Fibroblast of the aortic adventitia (primary cell): ENCODE results near the gene SLN. TPM values are rescaled to one million over a fixed set of nuclear protein-coding genes. Genes with fewer than 3 reads are reported as not detected.

Source experiments
- DNase-seq: peaks from one replicate; pipeline ENCODE4 v3.0.0-alpha.2; 2010; ENCODE audit warnings: low read depth
- H3K4me3 ChIP-seq: 2 replicates; pipeline ENCODE4 v1.5.1; 2011; ENCODE audit warnings: low read depth, mild to moderate bottlenecking, control low read depth, low read length, moderate library complexity
- total RNA-seq: library from RNA; depleted of rRNA; stranded (reverse); fragments of >200 nt; gene quantifications from 2 replicates; pipeline ENCODE4 v1.2.3, GENCODE V29; 2012; ENCODE audit warnings: low replicate concordance
- TF ChIP-seq, protein P1 (sequence below): IDR thresholded peaks from 2 replicates; pipeline ENCODE4 v1.5.1; 2011; ENCODE audit warnings: mild to moderate bottlenecking, low read length, control low read depth, inconsistent platforms; ENCODE audit not compliant: insufficient read depth

Gene SLN
- total RNA-seq, 1 donor: not detected

DNA sequence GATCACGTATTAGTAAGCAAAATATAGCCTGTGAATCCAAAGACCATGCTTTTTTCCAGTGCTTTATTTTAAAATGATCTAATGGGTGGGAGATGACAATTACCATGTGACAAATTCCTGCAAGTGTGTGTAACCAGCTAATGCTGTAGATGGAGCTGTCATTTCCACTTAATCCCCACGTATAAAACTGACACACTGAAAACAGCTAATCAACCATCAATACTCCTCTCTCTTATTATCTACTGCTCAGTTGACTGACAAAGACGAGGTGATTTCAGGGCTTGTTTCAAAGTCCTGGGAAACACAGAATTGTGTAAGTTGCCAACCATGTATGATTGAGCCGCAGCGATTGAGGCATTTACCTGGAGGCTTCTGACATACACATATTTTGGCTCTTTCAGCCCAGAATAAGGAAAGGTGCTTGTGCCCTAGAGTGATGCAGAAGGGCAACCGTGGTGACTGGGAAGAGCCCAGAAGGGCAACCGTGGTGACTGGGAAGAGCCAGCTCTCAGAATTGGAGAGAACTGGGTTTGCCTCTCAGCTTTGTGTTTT, 9.7 kb downstream of the SLN start:
- DNase-seq: no peak
- no peak overlapping the region for H3K4me3 ChIP-seq
- TF ChIP-seq, protein P1, sequence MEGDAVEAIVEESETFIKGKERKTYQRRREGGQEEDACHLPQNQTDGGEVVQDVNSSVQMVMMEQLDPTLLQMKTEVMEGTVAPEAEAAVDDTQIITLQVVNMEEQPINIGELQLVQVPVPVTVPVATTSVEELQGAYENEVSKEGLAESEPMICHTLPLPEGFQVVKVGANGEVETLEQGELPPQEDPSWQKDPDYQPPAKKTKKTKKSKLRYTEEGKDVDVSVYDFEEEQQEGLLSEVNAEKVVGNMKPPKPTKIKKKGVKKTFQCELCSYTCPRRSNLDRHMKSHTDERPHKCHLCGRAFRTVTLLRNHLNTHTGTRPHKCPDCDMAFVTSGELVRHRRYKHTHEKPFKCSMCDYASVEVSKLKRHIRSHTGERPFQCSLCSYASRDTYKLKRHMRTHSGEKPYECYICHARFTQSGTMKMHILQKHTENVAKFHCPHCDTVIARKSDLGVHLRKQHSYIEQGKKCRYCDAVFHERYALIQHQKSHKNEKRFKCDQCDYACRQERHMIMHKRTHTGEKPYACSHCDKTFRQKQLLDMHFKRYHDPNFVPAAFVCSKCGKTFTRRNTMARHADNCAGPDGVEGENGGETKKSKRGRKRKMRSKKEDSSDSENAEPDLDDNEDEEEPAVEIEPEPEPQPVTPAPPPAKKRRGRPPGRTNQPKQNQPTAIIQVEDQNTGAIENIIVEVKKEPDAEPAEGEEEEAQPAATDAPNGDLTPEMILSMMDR: no peak

DNA sequence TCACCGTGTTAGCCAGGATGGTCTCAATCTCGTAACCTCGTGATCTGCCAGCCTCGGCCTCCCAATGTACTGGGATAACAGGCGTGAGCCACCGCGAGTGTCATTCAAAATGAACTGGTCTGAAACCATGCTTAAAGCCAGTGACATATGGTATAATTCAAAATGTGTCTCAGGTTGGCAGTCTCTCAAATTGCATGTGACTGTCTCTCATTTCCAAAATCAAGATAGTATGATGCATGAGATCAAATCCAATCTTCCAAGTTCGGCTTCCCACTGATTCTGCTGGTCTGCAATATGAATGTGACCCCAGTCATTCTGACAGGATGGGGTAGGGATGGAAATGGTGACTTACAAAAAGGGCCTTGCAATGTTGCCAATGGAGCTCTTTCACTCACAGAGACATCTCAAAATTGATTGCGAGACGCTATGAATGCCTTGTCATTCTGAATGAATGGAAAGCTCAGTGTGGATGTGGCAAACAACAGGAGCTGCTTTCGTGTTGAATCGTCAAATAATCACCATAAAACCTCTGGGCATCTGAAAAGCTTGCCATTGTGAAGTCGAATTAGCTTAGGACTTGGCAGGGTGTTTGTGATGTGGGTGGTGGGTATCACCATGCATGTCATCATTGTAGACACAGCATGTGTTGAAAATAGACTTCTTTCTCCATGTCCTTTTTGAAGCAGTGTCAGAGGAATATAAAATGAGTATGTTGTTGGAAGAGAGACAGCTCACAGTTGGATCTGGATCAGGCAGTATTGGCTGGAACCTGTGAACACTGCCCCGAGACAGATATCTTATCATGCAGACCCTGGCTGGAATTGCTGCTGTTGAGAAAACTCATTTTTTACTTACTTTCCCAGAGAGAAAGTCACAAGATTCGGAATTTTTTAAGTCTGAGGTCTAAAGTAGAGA, 12.2 kb downstream of the SLN start:
- peak; percentile 83 for DNase-seq
- no peak overlapping the region for H3K4me3 ChIP-seq
- TF ChIP-seq, protein P1: no peak

DNA sequence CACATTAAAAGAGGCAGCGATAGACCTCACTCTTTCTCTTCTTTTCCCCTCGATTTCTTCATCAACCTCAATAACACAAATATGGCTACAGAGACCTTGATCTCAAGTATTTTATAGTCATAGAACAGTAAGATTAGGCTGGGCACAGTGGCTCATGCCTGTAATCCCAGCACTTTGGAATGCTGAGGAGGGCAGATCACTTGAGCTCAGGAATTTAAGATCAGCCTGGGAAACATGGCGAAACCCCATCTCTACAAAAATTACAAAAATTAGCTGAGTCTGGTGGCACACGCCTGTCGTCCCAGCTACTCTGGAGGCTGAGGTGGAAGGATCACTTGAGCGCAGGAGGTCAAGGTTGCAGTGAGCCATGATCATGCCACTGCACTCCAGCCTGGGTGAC, 14.6 kb downstream of the SLN start:
- no peak for DNase-seq
- TF ChIP-seq, protein P1: no peak
- H3K4me3 ChIP-seq: no peak overlapping the region

DNA sequence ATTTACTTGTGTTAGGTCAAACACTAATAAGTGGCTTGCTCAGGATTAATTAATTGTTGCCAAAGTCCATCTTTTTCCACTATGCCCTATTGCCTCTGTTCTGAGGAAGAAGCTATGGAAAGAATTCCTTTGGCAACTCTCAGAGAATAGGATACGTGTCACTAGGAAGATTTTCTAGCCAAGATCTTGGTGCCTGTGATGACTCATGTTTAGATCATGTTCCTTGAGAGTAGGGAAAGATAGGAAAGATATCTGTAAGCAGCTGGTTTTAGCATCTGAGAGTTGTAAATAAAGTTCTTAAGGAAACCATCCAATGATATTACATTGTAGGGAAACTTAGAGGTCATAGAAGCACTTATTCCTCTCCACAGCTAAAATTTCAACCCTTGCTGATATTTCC, 15.7 kb downstream of the SLN start:
- TF ChIP-seq, protein P1: no peak
- no peak overlapping the region for H3K4me3 ChIP-seq
- peak; percentile 95 for DNase-seq

DNA sequence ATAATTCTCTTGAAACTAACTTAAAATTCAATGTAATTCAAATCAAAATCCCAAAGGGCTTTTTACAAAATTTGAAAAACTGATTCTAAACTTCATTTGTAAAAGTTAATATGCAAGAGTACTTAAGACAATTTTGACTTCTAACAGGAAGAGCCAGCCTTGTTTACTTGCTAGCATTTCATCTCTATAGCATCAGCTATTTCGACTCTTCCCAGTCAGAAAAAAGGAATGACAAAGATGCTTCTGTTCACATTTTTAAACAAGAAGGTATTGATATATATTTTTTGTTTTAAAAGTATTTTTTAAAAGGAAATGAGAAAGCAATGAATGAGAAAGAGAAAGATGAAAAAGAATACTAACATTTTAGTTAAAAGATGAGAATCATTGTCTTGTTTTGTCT, 16.4 kb downstream of the SLN start:
- TF ChIP-seq, protein P1: no peak
- no peak overlapping the region for H3K4me3 ChIP-seq
- peak; percentile 14 for DNase-seq

DNA sequence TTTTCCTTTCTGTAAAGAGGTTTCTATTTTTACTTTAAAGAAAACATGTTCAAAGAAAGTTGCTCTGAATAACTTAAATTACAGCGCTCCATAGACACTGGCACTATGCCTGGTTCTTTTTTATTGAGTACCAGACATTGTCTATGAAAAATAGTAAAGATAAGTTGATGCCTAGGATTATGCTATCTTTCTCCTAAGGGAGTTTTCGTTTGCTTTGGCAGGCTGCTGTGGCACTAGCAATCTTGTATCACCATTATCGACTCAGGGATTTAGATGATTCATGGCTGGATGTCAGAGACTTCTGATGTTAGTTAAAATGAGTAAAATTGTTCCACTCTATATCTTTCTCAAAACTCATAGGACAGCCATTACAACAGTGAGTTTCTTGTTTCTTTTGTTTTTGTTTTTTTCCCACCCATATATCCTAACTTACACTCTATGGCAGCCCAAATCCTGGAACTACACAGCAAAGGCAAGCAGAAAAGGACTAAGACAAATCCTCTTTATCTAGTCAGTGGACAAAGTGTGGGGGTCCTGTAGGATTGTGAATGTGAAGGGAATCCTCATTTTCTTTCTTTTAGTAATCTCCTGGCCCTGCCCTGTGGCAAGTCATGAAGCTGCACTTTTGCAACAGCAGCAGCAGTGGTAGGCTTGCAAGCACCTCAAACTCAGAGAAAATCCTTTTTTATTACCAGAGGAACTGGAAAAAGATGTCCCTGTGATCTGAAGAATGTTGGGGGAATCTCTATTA, 20.7 kb downstream of the SLN start:
- peak; percentile 95 for DNase-seq
- TF ChIP-seq, protein P1: no peak
- H3K4me3 ChIP-seq: no peak overlapping the region
